HG03432 (cell line): ENCODE data around the gene DOK7.

Experiments used
- ATAC-seq: cut with Tn5 transposase; IDR thresholded peaks from one replicate; pipeline ENCODE4 v1.9.1; 2021; ENCODE audit warnings: mild to moderate bottlenecking, moderate library complexity; ENCODE audit not compliant: unreplicated experiment

DOK7 gene

DNA sequence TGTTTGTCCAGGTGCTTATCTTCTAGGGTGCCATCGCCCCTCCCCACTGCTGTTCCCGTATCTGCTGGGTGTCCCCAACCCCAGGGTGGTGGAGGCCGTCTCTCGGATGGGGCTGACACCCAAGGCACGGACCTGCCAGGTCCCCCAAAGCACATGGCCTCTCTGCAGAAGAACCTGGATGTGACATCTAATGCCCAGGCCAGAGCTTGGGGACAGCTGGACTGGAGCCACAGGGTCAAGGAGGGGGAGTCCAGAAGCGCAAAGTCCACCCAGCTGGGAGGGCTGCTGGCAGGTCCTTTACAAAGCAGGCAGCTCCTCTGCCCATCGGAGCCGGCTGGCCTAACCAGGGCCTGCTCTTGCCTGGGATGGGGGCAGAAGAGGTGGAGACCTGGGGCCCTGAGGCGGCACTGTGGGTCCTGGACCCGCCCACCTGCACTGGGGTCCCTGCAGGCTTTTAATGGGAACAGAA is 751 bp upstream of the DOK7 start:
- ATAC-seq = no peak

DNA sequence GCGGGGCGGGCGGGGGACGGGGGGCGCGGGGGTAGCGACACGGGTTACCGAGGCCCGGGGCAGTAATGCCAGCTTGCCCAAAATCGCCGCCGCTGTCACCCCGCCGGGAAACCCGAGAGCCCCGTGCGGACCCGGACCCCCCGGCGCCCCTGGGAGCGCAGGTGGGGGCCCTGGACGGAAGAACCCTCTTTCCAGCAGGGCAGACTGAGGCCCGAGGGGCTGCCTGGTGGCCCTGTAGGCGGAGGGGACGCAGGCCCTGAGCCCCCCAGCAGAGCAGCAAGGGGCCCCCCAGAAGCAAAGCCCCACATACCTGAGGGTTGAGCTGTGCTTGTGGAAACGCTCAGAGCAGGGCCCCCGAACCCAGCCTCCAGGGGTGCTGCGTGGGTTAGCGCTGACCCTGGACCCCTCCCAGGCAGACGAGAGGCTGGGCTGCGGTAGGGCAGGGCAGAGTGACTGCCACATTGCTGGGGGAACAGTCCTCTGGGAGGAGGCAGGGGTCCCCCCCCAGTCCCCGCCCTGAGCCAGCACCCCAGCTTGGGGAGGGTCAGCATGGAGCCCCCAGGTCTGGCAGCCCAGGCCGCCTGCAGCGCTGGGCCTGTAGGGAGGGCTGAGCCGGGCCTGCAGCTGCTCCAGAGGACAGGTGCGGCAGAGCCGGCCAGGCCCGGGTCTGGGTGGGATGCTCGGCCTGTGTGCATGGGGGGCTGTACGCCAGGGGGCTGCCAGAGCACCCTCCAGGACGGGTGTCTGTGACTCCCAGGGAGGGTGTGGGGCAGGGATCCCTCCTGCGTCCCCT is 646 bp downstream of the DOK7 start:
- no peak for ATAC-seq

DNA sequence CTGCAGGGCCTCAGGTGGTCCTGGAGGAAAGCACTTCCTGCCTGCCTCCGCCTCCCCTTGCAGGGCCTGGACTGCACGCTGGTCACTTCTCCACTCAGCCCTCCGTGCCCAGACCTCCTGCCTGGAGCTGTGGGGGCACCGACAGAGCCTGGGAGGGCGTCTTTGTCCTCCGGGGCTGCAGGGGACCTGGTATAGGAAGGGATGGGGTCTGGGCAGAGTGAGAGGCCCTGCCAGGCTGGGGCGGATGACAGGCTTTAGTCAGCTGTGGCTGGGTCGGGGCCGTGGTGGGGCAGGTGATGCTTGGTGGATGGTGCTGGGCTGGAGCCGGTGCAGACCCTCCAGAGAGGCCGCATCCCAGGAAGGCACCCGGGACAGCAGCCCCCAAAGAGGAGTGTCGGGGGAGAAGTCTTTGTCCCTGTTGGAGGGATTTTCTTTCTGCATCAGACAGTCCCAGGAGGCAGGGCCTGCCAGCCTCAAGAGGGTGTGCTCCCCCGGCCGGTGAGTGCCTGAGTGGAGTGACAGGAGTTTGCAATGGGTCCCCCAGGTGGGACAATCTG is 1.3 kb downstream of the DOK7 start:
- no peak for ATAC-seq

DNA sequence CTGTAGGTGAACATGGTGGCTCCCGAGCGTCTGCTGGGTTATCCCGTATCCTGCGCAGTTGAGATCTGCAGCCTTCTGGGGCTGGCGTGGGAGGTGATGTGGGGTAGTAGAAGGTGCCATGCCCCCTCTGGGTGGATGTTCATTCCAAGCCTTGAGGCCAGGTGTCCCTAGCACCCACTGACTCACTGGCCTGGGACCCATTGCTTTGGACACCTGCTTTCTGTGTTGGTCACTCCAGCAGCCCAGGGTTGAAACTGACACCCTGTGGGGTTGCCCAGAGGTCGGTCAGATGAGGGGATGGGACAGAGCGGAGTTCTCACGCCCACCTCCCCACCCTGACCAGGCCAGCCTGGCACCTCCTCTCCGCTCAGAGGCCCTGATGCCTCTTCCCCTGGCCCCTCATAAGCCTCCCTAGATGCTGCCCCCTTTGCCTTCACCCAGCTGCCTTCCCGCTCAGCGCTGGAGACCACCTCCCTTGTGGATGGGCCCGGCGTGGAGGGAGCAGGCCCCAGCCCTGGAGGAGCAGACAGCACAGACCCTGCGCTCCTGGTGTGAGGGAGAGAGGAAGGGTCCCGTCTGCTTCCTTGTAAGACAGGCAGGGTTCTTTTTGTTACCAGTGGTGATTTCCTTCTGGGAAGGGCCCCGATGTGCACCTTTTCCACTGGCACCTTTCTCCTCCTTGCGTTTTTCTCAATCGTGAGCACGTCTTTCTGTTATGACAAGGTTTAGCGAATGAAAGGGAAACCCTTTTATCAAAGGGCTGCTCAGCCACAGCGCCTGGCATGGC is 2.0 kb downstream of the DOK7 start:
- no peak for ATAC-seq

DNA sequence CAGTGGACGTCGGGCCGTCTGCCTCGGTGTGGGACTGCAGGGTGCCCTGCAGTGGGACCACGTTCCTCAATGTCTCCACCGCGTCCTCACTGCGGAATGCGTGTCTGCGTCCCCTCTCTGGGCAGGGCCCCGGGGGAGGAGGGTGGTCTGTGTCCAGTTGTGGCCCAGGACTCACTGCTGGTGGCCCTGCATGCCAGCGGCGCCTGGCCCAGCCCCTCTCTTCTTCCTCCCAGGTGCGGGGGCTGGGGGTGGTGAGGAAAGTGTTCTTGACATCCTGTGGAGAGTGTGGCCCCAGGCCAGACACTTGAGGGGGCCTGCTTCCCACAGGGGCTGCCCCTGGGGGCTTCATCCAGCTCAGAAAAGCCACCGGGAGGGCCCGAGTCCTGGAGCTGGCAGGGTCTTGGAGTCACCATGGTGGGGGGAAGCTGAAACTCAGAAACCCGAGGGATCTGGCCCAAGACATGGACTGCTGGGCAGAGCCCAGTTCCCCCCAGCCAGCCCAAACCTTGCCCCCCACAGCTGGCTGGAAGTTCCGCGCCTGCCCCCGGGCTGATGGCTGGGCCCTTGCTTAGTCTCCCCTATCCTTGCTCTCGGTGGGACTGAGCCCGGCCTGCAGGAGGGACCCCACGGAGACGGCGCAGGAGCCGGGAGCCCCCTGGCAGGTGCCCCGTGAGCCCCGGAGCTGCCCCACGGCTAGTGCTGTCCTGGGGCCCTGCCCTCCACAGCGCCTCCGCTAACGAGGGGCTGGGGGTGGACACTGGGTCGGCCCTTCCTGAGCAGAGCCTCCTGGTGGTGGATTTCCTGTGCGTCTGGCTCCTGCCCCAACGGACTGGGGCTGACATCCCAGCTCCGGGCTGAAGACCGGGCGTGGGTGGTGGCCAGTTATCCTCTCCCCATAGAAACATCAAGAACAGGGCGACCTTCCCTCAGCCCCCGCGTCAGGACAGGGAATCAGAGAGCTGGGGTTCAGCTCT is 2.9 kb downstream of the DOK7 start:
- ATAC-seq = no peak

DNA sequence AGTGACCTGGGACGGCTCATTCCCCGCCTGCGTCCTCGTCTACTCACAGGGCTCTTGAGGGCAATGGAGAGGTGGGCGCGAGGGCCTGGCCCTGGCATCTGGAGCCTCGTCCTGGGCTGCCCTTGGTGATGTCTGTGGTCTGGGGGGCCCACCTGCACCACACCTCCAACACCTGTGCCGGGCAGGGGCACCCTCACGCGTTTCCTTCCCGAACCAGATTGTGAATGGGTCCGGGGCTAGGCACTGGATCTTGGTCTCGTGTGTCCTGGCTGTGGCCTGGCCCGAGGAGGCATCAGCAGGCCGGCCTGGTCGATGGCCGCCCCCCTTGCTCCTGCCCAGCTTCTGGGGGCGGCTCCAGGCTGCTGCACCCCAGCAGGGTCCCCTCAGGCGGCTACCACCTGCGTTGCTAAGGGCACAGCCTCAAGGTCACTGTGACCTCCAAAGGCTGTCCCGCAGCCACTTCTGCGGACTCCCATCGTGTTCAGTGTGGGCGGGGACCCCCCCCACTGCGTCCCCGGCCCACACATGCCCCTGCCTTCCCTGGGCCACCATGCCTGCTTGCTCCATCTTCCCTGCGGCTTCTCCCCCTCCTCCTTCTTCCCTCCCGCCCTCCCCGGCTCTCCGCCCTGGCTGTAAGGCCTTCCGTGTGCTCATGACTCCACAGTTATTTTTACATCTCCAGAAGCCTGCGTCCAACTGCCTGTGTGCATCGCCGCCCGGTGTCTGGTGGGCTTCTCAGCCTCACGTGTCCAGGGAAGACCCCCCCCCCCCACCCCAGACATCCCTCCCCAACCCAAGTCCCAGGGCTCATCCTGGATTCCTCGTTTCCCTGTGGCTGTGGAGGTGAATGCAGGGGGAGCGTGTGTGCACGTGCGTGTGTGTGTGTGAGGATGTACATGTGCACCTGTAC is 3.8 kb downstream of the DOK7 start:
- ATAC-seq = no peak

DNA sequence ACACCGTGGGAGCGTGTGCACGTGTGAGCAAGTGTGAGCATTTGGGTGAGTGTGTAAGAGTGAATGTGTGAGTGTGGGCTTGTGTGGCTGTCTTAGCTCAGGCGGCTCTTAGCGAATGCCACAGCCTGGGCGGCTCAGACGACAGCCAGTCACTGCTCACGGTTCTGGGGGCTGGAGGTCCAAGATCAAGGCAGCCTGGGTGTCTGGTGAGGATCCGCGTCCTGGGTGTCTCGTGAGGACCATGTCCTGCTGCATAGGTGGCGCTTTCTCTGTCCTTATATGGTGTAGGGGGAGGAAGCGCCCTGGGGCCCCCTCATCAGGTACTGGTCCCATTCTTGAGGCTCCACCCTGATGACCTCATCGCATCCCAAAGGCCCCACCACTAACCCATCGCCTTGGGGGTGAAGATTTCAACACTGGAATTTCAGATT is 4.5 kb downstream of the DOK7 start:
- no peak for ATAC-seq

GRCh38 chr4:3468154-3468553 is 5.0 kb downstream of the DOK7 start:
- no peak for ATAC-seq

DNA sequence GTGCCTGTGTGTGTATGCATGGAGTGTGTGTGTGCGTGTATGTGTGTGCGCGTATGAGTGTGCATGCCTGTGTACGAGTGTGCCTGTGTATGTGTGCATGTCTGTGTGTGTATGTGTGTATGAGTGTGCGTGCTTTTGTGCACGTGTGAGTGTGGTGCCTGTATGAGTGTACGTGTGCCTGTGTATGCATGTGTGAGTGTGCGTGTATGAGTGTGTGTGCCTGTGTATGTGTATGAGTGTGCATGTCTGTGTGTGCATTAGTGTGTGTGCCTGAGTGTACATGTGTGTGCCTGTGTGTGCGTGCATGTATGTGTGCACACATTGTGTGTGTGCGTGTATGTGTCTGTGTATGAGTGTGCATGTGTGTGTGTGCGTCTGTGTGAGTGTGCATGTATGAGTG is 5.7 kb downstream of the DOK7 start:
- no peak for ATAC-seq

DNA sequence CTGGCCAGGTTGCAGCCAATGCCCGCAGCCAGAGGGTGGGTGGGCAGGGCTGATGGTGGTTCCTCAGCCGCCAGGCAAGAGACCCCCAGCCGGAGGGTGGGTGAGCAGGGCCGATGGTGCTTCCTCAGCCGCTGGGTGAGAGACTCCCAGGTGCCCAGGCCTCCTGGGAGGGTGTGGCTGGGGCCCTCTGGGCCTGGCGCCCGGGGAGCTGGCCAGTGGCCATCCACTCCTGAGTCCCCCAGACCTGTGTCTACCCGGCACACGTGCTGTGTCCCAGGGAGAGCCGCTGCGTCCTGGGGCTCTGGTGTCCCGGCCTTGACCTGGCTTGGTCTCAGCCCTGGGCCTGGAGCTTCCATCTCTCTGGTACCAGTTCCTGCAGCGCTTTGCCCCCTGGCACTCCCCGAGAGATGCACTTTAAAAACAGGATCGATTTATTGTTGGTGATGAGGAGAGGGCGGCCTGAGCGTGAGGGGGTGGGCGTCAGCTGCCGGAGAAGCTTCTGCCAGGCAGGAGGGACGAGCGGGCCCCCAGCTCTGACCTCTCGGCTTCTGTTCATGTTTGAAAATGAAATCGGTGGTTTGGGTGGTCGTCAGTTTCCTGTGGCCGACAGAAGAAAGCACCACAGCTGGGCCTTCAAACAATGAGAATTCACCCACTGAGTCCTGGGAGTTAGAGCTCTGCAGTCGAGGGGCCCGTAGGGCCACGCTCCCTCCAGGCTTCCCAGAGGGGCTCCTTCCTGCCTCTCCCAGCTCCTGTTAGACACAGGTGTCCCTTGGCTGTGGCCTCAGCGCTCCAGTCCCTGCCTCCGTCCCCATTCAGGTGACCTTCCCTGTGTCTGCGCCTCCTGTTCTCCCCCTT is 6.5 kb downstream of the DOK7 start:
- ATAC-seq = no peak

DNA sequence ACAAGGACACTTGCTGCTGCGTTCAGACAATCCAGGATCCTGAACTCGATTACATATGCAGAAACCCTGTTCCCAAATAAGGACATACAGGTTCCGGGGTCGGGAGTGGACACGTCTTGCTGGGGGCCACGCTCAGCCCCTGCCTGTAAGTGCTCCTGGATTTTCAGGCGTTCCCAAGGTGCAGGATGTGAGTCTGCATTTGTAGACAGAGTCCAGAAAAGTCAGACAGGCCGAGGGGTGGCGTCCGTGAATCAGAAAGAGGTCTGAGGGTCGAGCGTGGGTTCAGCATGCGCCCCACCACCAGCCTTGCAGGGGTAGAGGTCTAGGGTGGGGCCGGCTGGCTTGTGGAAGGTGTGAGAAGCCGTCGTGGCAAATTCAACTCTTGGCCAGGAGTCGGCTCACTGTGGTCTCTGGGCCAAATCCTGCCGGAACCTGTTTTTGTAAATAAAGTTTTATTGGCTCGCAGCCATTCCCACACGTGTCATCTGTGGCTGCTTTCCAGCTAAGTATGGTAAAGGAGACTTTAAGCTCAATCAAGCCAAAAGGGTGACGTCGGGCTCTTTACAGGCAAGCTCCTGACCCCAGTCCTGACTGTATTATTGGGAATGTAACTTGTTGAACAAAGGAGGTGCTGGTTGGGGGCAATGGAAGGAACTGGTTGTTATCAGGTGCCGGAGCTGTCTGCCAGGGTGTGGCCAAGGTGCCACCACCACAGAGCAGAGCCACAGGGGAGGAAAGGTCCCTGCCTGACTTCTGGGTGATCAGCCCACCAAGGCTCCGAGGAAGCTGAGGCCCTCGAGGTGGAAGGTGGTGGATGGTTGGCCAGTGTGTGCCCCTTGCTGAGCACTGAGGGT is 7.4 kb downstream of the DOK7 start:
- ATAC-seq = no peak

DNA sequence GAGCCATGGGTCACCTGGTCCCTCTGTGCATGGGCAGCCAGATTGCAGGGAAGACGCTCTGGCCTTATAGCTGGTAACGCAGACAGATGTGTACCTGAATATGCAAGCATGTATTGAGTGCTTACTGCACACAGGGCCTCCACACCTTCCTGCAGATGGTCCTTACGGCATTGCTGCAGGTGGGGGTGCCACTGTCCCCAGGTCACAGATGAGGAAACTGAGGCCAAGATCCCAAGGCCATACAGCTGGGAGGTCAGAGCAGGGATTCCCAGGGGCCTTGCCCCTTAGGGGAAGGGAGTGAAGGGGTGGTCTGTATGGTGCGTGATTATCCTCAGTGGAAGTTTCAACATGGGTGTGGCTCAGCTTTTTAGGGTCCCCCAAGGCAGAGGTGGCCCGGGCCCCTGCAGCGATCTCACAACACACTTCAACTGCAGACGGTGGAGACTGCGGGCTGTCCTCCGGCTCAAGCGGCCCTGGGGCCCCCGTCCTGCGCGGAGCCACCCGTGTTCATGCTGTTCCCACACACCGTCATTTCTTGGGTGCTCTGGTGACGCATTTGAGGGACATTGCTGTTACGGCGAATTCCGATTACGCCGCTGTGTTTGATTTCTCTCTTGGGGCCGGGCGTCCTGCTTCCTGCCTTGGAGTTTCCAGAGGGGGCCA is 8.1 kb downstream of the DOK7 start:
- no peak for ATAC-seq

GRCh38 chr4:3471886-3472285 is 8.8 kb downstream of the DOK7 start:
- no peak for ATAC-seq

DNA sequence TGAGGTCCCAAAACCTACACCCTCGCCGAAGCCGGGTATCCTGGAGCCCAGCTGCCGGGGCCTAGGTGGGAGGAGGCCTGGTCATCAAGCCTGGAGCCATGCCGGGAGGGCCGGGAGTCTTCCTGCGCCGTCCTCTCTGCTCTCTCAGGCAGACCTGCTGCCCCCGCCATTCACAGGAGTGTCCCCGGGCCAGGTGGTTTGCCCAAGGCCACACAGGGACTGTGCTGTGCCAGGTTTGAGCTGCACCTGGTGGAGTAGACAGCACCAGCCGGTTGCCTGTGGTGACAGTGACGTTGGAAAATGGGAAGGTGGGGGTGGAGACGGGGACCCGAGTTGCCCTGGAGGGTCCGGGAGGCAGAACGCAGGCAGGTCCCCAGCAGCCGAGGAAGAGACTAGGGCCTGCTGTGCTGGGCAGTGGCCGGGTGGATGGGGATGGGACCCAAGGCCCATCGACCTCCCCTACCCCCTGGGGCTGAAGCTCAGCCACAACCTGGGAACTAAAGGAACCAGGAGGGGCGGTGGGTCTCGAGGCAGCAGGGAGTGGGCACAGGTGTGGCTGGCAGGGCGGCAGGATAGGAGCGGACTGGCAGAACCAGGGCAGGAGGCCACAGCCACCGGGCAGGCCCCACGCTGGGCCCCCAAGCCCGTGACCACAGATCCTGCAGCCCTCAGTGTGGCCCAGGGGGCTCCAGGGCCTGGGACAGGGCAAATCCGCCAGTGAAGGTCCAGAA is 9.5 kb downstream of the DOK7 start:
- ATAC-seq = no peak

- no peak for ATAC-seq
Observed at GRCh38 chr4:3473181-3473950, 10.3 kb downstream of the DOK7 start.
